Gastroesophageal sphincter (tissue), 4 donors: Measurements from ENCODE around the gene GAPVD1. TPM values are rescaled to one million over a fixed set of nuclear protein-coding genes. Genes with fewer than 3 reads are reported as not detected.
"Not testable (repeated sequence)": the region's sequence is repeated elsewhere in the genome, so short reads cannot be mapped to it uniquely, and the experiment has no call there.

ENCODE experiments used
- ATAC-seq: fragments of 150-250 bp; one replicate; pipeline ENCODE4 v1.9.1; 2016; ENCODE audit warnings: mild to moderate bottlenecking, moderate library complexity
- H3K27ac ChIP-seq, 4 donors: fragments of 200-600 bp; sonication (generic) in 3 of 4; 1 replicate in 3 of 4; 2 replicates in 1 of 4; pipeline ENCODE4 v1.5.1; 2016 to 2019
- H3K27me3 ChIP-seq: fragments of 200-600 bp; sonication (generic); one replicate; pipeline ENCODE4 v1.5.1; 2019
- H3K36me3 ChIP-seq, 2 donors: fragments of 200-600 bp; sonication (generic); one replicate each; pipeline ENCODE4 v1.5.1; 2019; ENCODE audit warnings: control low read depth in 1 of 2
- H3K4me1 ChIP-seq, 3 donors: fragments of 200-600 bp; sonication (generic); 1 replicate in 2 of 3; 2 replicates in 1 of 3; pipeline ENCODE4 v1.5.1; 2016 to 2019; ENCODE audit warnings: control low read depth in 2 of 3
- H3K4me3 ChIP-seq, 2 donors: fragments of 200-600 bp; sonication (generic); one replicate each; pipeline ENCODE4 v1.5.1; 2019; ENCODE audit warnings: mild to moderate bottlenecking in 1 of 2, moderate library complexity in 1 of 2
- H3K9me3 ChIP-seq, 3 donors: fragments of 200-600 bp; sonication (generic); one replicate each; pipeline ENCODE4 v1.5.1; 2017 to 2019; ENCODE audit warnings: control low read depth in 2 of 3
- CTCF ChIP-seq, 4 experiments: fragments of 200-600 bp in 2 of 4; fragments of 450-650 bp in 2 of 4; sonication (generic) in 1 of 4; IDR thresholded peaks; one replicate each; pipeline ENCODE4 v1.5.1; 2017 to 2019; ENCODE audit warnings: antibody characterized with exemption in 4 of 4, mild to moderate bottlenecking in 2 of 4, moderate library complexity in 2 of 4
- EP300 ChIP-seq: sonication (generic); formaldehyde crosslinking; IDR thresholded peaks from one replicate; pipeline ENCODE4 v1.6.1; 2017; ENCODE audit warnings: antibody characterized with exemption, mild to moderate bottlenecking
- POLR2A ChIP-seq, 2 donors: fragments of 450-650 bp; IDR thresholded peaks; one replicate each; pipeline ENCODE4 v1.6.1; 2017; ENCODE audit warnings: antibody characterized with exemption in 2 of 2, mild to moderate bottlenecking in 2 of 2, moderate library complexity in 1 of 2
- POLR2AphosphoS5 ChIP-seq: sonication (generic); formaldehyde crosslinking; IDR thresholded peaks from one replicate; pipeline ENCODE4 v1.6.1; 2017; ENCODE audit warnings: antibody characterized with exemption
- WGBS, 2 donors: methylation state at CpG; one replicate each; pipeline ENCODE4 v1.1.5; 2018; ENCODE audit warnings: low coverage in 1 of 2; 5-methylcytosine and 5-hydroxymethylcytosine counted together
- total RNA-seq, 4 donors: library from RNA; depleted of rRNA; stranded (reverse); fragments of >200 nt; gene quantifications; one replicate each; pipeline ENCODE4 v1.1.0, GENCODE V29; 2016

Gene GAPVD1
- total RNA-seq, 4 donors from 2014 or later: 41.2 to 61.4 (median 48.6) TPM

DNA sequence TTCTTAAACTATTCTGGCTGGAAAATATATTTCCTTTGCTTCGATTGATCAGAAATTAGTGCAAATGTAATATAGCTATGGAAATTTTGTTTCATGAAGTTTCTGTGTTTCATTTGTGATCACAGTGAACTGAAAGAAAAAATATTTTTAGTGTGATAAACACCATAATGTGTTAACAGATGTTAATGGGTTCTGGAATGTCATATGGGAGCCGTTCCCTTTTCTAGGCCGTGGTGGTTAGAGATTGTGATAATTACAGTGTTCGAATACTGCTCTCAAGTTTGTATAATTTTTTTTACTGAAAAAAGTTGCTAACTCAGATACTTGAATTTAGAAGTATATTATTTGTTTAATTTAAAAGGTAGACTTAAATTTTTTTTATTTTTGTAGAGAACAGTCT is 19.3 kb downstream of the GAPVD1 start:
- TF ChIP-seq EP300: no peak
- TF ChIP-seq POLR2AphosphoS5: no peak
- no peak for TF ChIP-seq POLR2A (IDR thresholded peaks at IDR 0.05)
- no peak for TF ChIP-seq CTCF (IDR thresholded peaks at IDR 0.05)
- no peak overlapping the region for H3K4me3 ChIP-seq
- H3K4me1 ChIP-seq: peaks cover 0 to 29% (median 0%) of the 10 kb centered on the region in 3 donors
- peaks cover 0 to 5% of the 10 kb centered on the region in 2 donors for H3K36me3 ChIP-seq
- H3K9me3 ChIP-seq: no peaks in the 10 kb centered on the region
- 47 to 59% methylated on average over 4 of the region's 4 CpGs for whole genome bisulfite sequencing, 2 donors
- no peak overlapping the region for H3K27ac ChIP-seq
- no peak for ATAC-seq
- no peaks in the 10 kb centered on the region for H3K27me3 ChIP-seq

DNA sequence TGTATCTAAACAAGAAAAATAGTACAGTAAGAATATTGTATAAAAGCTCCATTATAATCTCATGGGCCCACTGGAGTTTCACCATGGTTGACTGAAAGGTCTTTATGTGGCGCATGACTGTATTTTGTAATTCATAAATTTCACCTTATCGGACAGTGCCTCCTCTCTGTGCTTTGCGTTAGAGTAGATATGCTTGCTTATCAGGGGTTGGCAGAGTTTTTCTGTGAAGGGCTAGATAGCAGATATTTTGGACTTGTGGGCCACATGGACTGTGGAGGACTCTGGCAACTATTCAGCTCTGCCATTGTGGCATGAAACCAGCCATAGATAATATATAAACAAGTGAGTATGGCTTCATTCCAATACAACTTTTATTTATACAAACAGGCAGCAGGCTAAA is 23.2 kb downstream of the GAPVD1 start:
- TF ChIP-seq CTCF (IDR thresholded peaks at IDR 0.05): no peak
- no peak for TF ChIP-seq POLR2A (IDR thresholded peaks at IDR 0.05)
- no peak for TF ChIP-seq POLR2AphosphoS5
- no peak for TF ChIP-seq EP300
- H3K27me3 ChIP-seq: no peaks in the 10 kb centered on the region
- H3K4me3 ChIP-seq: no peak overlapping the region
- ATAC-seq: no peak
- no peak overlapping the region for H3K27ac ChIP-seq
- H3K9me3 ChIP-seq: no peaks in the 10 kb centered on the region
- 63 to 88% methylated on average over 3 of the region's 3 CpGs for WGBS, 2 donors
- H3K36me3 ChIP-seq: peaks cover 0 to 12% of the 10 kb centered on the region in 2 donors
- H3K4me1 ChIP-seq: peaks cover 0 to 36% (median 0%) of the 10 kb centered on the region in 3 donors

GRCh38 chr9:125286935-125287433 is 25.4 kb downstream of the GAPVD1 start:
- H3K27ac ChIP-seq, H3K36me3 ChIP-seq, H3K27me3 ChIP-seq, H3K4me3 ChIP-seq, ATAC-seq, H3K9me3 ChIP-seq: not testable (repeated sequence)
- 75 to 76% methylated on average over 3 to 6 of the region's 7 CpGs for WGBS, 2 donors
- H3K4me1 ChIP-seq: peaks cover 0 to 26% (median 0%) of the 10 kb centered on the region in 3 donors

DNA sequence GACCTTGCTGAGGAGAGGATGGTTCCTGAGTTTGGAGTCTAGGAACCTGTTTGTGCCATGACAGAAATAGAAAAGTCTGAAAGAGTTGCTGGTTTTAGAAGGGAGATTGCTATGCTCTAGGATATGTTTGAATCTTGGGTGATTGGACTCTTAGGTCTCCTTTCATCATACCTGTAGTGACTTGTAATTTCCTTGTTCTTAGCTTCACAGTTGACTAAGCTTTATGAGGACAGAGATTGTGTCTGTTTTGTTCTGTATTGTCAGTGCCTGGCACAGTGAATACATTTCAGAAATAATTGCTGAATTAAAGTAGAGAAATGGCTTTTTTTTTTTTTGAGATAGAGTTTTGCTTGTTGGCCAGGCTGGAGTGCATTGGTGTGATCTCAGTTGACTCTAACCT is 31.5 kb downstream of the GAPVD1 start:
- Histone ChIP-seq H3K4me3 (no peak overlapping the region), H3K9me3 (no peaks in the 10 kb centered on the region), H3K27me3 (no peaks in the 10 kb centered on the region), H3K27ac (no peak overlapping the region), H3K36me3 (peaks cover 0 to 6% of the 10 kb centered on the region in 2 donors), H3K4me1 (peaks cover 0 to 10% (median 0%) of the 10 kb centered on the region in 3 donors)
- no peak for ATAC-seq
- TF ChIP-seq EP300 (no peak), POLR2A (IDR thresholded peaks at IDR 0.05) (no peak), POLR2AphosphoS5 (no peak), CTCF (IDR thresholded peaks at IDR 0.05) (no peak)

DNA sequence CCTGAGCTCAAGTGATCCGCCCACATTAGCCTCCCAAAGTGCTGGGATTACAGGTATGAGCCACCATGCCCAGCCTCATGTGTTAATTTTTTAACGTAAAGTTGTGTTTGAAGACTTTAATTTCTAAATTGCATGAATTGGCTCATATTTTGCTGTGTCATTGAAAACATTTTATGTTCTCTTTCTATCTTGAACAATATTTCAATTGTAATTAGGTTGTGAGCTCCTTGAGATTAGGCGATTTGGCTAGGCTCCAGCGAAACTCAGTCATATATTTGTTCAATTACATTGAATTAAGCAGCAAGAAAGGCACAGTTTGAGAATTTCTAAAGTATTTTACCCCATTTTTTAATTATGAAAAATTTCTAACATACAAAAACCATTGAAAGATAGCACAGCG is 34.0 kb downstream of the GAPVD1 start:
- Histone ChIP-seq H3K27me3 (no peaks in the 10 kb centered on the region), H3K9me3 (no peaks in the 10 kb centered on the region), H3K4me1 (peaks cover 0 to 10% (median 0%) of the 10 kb centered on the region in 3 donors), H3K4me3 (no peak overlapping the region), H3K36me3 (peaks cover 0 to 7% of the 10 kb centered on the region in 2 donors), H3K27ac (no peak overlapping the region)
- 93 to 94% methylated on average over 5 of the region's 5 CpGs for WGBS, 2 donors
- no peak for ATAC-seq
- TF ChIP-seq CTCF (IDR thresholded peaks at IDR 0.05) (no peak), EP300 (no peak), POLR2A (IDR thresholded peaks at IDR 0.05) (no peak), POLR2AphosphoS5 (no peak)
